HG02884 (cell line): ENCODE data around the gene MFSD2B.
"Not testable (repeated sequence)": the region's sequence is repeated elsewhere in the genome, so short reads cannot be mapped to it uniquely, and the experiment has no call there.

Experiments
- ATAC-seq: cut with Tn5 transposase; IDR thresholded peaks from one replicate; pipeline ENCODE4 v1.9.1; 2021; ENCODE audit warnings: mild to moderate bottlenecking, moderate library complexity; ENCODE audit not compliant: unreplicated experiment

Gene MFSD2B

GRCh38 chr2:24017711-24018110, 7.8 kb downstream of the MFSD2B start:
- no peak for ATAC-seq

GRCh38 chr2:24018241-24018640, 8.4 kb downstream of the MFSD2B start:
- ATAC-seq: no peak

GRCh38 chr2:24019729-24020128, 9.8 kb downstream of the MFSD2B start:
- ATAC-seq: no peak

- no peak for ATAC-seq
Observed at GRCh38 chr2:24020244-24020643, 10.4 kb downstream of the MFSD2B start.

- no peak for ATAC-seq
Observed at GRCh38 chr2:24021122-24021998, 11.5 kb downstream of the MFSD2B start.

GRCh38 chr2:24022324-24022974, 12.6 kb downstream of the MFSD2B start:
- ATAC-seq: no peak

- no peak for ATAC-seq
Observed at GRCh38 chr2:24022975-24023575, 13.2 kb downstream of the MFSD2B start.

- ATAC-seq: no peak
Observed at GRCh38 chr2:24024018-24024417, 14.1 kb downstream of the MFSD2B start.

- no peak for ATAC-seq
Observed at GRCh38 chr2:24024996-24025663, 15.2 kb downstream of the MFSD2B start.

- no peak for ATAC-seq
Observed at GRCh38 chr2:24026233-24026632, 16.3 kb downstream of the MFSD2B start.

- no peak for ATAC-seq
Observed at GRCh38 chr2:24038786-24039499, 29.1 kb downstream of the MFSD2B start.

- ATAC-seq: no peak
Observed at GRCh38 chr2:24040511-24040910, 30.6 kb downstream of the MFSD2B start.

- ATAC-seq: not testable (repeated sequence)
Observed at GRCh38 chr2:24043133-24043532, 33.2 kb downstream of the MFSD2B start.

- ATAC-seq: no peak
Observed at GRCh38 chr2:24045511-24046508, 35.9 kb downstream of the MFSD2B start.

GRCh38 chr2:24046599-24046929, 36.7 kb downstream of the MFSD2B start:
- ATAC-seq: no peak

- peak; percentile 98 for ATAC-seq
Observed at GRCh38 chr2:24046930-24047702, 37.2 kb downstream of the MFSD2B start, which contains the start of gene WDCP. Gene WDCP (minus strand): TSS chr2:24047391. CDS start chr2:24039494, 7,897 bp downstream.

GRCh38 chr2:24047703-24048033, 37.8 kb downstream of the MFSD2B start:
- ATAC-seq: peak; percentile 2

GRCh38 chr2:24048769-24049484, 39.0 kb downstream of the MFSD2B start:
- ATAC-seq: no peak
